Lower leg skin (tissue), 3 donors: ENCODE measurements around the gene CNMD.

ENCODE experiments used
- POLR2A ChIP-seq, 2 donors: fragments of 450-650 bp; IDR thresholded peaks; one replicate each; pipeline ENCODE4 v1.6.1; 2016 to 2017; ENCODE audit warnings: antibody characterized with exemption in 2 of 2, mild to moderate bottlenecking in 1 of 2, moderate library complexity in 1 of 2
- TF ChIP-seq, protein P1 (sequence below), 3 donors: fragments of 450-650 bp; IDR thresholded peaks; one replicate each; pipeline ENCODE4 v1.5.1; 2016; ENCODE audit warnings: antibody characterized with exemption in 3 of 3, mild to moderate bottlenecking in 3 of 3, moderate library complexity in 2 of 3

DNA sequence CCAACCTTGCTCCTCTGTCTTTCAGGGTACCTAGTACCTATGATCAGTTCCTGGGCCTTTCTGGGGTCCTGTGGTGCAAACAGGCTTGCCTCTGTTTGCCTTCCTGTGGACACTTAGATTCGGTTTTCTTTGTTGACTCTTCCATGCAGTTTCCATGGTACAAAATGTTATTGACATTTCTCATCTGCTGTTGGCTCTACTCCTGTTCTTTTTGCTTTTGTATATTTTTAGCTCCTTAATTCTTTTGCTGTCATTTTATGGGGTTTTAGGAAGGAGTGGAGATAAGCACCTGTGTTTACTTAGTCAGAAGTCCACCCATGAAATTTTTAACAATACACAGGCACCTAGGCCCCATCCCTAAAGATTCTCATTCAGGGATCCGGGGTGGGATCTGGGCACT lies 20.5 kb upstream of the CNMD start:
- TF ChIP-seq, protein P1, sequence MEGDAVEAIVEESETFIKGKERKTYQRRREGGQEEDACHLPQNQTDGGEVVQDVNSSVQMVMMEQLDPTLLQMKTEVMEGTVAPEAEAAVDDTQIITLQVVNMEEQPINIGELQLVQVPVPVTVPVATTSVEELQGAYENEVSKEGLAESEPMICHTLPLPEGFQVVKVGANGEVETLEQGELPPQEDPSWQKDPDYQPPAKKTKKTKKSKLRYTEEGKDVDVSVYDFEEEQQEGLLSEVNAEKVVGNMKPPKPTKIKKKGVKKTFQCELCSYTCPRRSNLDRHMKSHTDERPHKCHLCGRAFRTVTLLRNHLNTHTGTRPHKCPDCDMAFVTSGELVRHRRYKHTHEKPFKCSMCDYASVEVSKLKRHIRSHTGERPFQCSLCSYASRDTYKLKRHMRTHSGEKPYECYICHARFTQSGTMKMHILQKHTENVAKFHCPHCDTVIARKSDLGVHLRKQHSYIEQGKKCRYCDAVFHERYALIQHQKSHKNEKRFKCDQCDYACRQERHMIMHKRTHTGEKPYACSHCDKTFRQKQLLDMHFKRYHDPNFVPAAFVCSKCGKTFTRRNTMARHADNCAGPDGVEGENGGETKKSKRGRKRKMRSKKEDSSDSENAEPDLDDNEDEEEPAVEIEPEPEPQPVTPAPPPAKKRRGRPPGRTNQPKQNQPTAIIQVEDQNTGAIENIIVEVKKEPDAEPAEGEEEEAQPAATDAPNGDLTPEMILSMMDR (IDR thresholded peaks at IDR 0.05) = no peak
- no peak for TF ChIP-seq POLR2A (IDR thresholded peaks at IDR 0.05)
